B cell (primary cell): ENCODE measurements around the gene KRT33A. TPM values are rescaled to one million over a fixed set of nuclear protein-coding genes. Genes with fewer than 3 reads are reported as not detected.

Experiments used
- ATAC-seq: fragments of 200-7000 bp; cut with Tn5 transposase; one replicate; pipeline ENCODE4 v1.10.0; 2021; ENCODE audit warnings: low read depth, mild to moderate bottlenecking, moderate number of reproducible peaks, moderate library complexity
- CTCF ChIA-PET: fragments of 350-600 bp; sonication (Branson Sonifier 250); formaldehyde crosslinking; loops from one replicate; lab custom pipeline; 2021; ENCODE audit warnings: antibody characterized with exemption, inconsistent platforms; lab: Charles Lee
- POLR2A ChIA-PET: fragments of 350-600 bp; sonication (Branson Sonifier 250); formaldehyde crosslinking; loops from one replicate; lab custom pipeline; 2021; ENCODE audit warnings: antibody characterized with exemption; lab: Charles Lee
- DNase-seq: peaks from one replicate; pipeline ENCODE4 v3.0.0; 2013
- H2AFZ ChIP-seq: 2 replicates; pipeline ENCODE4 v1.6.1; 2012; ENCODE audit warnings: mild to moderate bottlenecking, low read depth, low read length; ENCODE audit not compliant: insufficient read depth, poor library complexity, severe bottlenecking
- H3K27ac ChIP-seq, 2 donors: 1 replicate in 1 of 2; 2 replicates in 1 of 2; pipeline ENCODE4 v1.5.1; 2012 to 2013; ENCODE audit warnings: low read length in 2 of 2, mild to moderate bottlenecking in 2 of 2, moderate library complexity in 1 of 2
- H3K27me3 ChIP-seq, 4 experiments: fragments of 200-600 bp in 1 of 4; sonication (generic) in 1 of 4; replicated peaks in 1 of 4; 1 replicate in 2 of 4; 2 replicates in 2 of 4; pipeline versions ENCODE4 v1.6.1 to v1.7.0; 2013 to 2016; ENCODE audit warnings: low read length in 3 of 4, mild to moderate bottlenecking in 2 of 4, mixed read lengths in 1 of 4, moderate library complexity in 1 of 4; ENCODE audit not compliant: insufficient read depth in 4 of 4, control insufficient read depth in 3 of 4; ENCODE audit errors: control extremely low read depth in 1 of 4
- H3K36me3 ChIP-seq, 2 experiments: replicated peaks in 1 of 2; 1 replicate in 1 of 2; 2 replicates in 1 of 2; pipeline versions ENCODE4 v1.6.1 to v1.7.1; 2013; ENCODE audit warnings: low read length in 1 of 2; ENCODE audit not compliant: insufficient read depth in 2 of 2, control insufficient read depth in 1 of 2; ENCODE audit errors: control extremely low read depth in 1 of 2, extremely low read depth in 1 of 2
- H3K4me1 ChIP-seq, 2 donors: fragments of 200-600 bp in 1 of 2; sonication (generic) in 1 of 2; 1 replicate in 1 of 2; 2 replicates in 1 of 2; pipeline versions ENCODE4 v1.5.1 to v1.6.1; 2013 to 2017; ENCODE audit warnings: low read length in 2 of 2; ENCODE audit not compliant: control insufficient read depth in 2 of 2, insufficient read depth in 2 of 2
- H3K4me2 ChIP-seq: replicated peaks from 2 replicates; pipeline ENCODE3; 2012; ENCODE audit warnings: mild to moderate bottlenecking, low read depth, low read length; ENCODE audit not compliant: poor library complexity, severe bottlenecking
- H3K4me3 ChIP-seq, 5 experiments: fragments of 200-600 bp in 1 of 5; sonication (generic) in 1 of 5; 1 replicate in 3 of 5; 2 replicates in 2 of 5; pipeline versions ENCODE4 v1.5.1 to v1.7.0; 2011 to 2016; ENCODE audit warnings: low read length in 4 of 5, mild to moderate bottlenecking in 4 of 5, low read depth in 2 of 5, control low read depth in 1 of 5, moderate library complexity in 1 of 5; ENCODE audit not compliant: insufficient read depth in 1 of 5; ENCODE audit errors: control extremely low read depth in 1 of 5, extremely low read depth in 1 of 5
- H3K79me2 ChIP-seq: fragments of 200-600 bp; sonication (generic); one replicate; pipeline ENCODE4 v1.6.0; 2016; ENCODE audit warnings: low read length; ENCODE audit not compliant: control insufficient read depth, insufficient read depth
- H3K9ac ChIP-seq: fragments of 200-600 bp; sonication (generic); 2 replicates; pipeline ENCODE4 v1.6.1; 2017; ENCODE audit warnings: mild to moderate bottlenecking, low read length, moderate library complexity
- H3K9me3 ChIP-seq, 3 donors: one replicate each; pipeline versions ENCODE4 v1.6.1 to v1.7.1; 2013; ENCODE audit warnings: low read length in 2 of 3; ENCODE audit not compliant: control insufficient read depth in 2 of 3, insufficient read depth in 1 of 3; ENCODE audit errors: control extremely low read depth in 1 of 3
- H4K20me1 ChIP-seq: 2 replicates; pipeline ENCODE4 v1.6.0; 2012; ENCODE audit warnings: mild to moderate bottlenecking, low read length; ENCODE audit not compliant: insufficient read depth, control insufficient read depth, poor library complexity, severe bottlenecking
- H3K27ac Mint-ChIP-seq: one replicate; pipeline ENCODE4 v1.8.0; 2021; ENCODE audit warnings: mixed read lengths
- H3K27me3 Mint-ChIP-seq: one replicate; pipeline ENCODE4 v1.8.0; 2021; ENCODE audit warnings: mixed read lengths
- H3K4me1 Mint-ChIP-seq: one replicate; pipeline ENCODE4 v1.8.0; 2021; ENCODE audit warnings: mixed read lengths
- H3K4me3 Mint-ChIP-seq: one replicate; pipeline ENCODE4 v1.8.0; 2021; ENCODE audit warnings: mixed read lengths
- H3K9me3 Mint-ChIP-seq: one replicate; pipeline ENCODE4 v1.8.0; 2022; ENCODE audit warnings: mixed read lengths; ENCODE audit not compliant: insufficient read depth
- CTCF ChIP-seq: fragments of 200-600 bp; IDR thresholded peaks from one replicate; pipeline ENCODE4 v1.8.0; 2022; ENCODE audit warnings: antibody characterized with exemption, mild to moderate bottlenecking
- EZH2 ChIP-seq: IDR thresholded peaks from 2 replicates; pipeline ENCODE4 v1.6.1; 2012; ENCODE audit warnings: borderline replicate concordance, low read depth, mild to moderate bottlenecking, moderate library complexity, low read length; ENCODE audit not compliant: insufficient read depth, poor library complexity, severe bottlenecking
- WGBS: methylation state at CpG from one replicate; pipeline ENCODE4 v1.1.5; 2013; ENCODE audit warnings: missing lambda C conversion rate; ENCODE audit not compliant: insufficient coverage; 5-methylcytosine and 5-hydroxymethylcytosine counted together
- intact Hi-C: fragments of 100-400 bp; cut with micrococcal nuclease; formaldehyde crosslinking; loops from one replicate; pipeline ENCODE4 v1.10.0; 2022
- polyA plus RNA-seq: library from polyadenylated mRNA; depleted of rRNA; stranded (reverse); fragments of >200 nt; gene quantifications from 2 replicates; pipeline ENCODE4 v1.2.3, GENCODE V29; 2012
- total RNA-seq, 2 donors: library from RNA; stranded (reverse); fragments of 120-200 nt in 1 of 2; gene quantifications; 1 replicate in 1 of 2; 2 replicates in 1 of 2; pipeline versions ENCODE4 v1.2.3 to v1.2.4, GENCODE V29; 2013 to 2022

KRT33A gene
- total and polyA plus RNA-seq, 2 donors (not counting 1 experiment from before 2014, with no cell fraction given): not detected

DNA sequence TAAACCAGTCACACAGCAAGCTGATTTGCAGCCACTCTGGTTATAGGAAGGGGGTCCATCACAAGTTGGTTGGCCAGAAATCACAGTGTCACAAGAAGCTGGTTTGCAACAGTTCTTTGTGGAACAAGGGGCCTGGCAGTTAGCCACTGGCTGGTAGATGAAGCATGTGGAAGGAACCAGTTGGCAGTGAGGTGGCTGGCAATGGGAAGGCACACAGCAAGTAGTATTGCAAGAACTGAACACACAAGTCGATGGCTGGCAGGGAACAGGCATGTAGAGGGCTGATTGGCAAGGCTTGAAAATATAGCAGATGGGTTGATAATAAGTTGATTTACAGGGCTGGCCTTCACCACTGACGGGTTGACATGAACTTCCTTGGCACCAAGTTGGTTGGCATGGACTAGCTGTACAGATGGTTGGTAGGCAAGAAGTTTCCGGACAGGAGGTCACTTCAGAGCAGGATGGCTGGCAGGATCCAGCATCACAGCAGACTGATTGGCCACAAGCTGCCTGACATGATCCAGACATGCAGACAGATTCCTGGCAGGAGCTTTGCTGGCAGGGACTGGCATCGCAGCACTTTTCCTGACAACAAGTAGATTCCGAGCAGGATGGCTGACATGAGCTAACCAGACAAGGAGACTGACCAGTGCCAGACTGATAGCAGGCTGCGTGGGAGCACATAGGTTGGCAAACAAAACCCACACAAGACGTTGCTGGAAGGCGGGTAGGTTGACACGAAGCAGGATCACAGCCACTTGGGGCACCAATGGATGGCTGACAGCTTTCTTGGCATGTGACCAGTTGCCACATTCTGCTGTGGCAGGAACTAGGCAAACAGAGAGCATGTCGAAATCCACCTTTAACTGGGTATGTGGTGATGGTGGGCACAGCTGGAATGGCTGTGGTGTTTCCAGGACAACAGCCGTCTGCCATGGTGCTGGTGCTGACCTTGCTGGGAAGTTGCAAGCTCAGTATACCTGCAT, 48.4 kb downstream of the KRT33A start, which contains the start of gene KRTAP29-1:
KRTAP29-1 (minus strand) TSS at position 936 of the 986 bp plus-strand sequence; CDS start at position 936, 0 bp downstream.
- H4K20me1 ChIP-seq: no peaks in the 10 kb centered on the region
- Mint-ChIP-seq H3K4me1 (peaks cover 17% of the 10 kb centered on the region), H3K4me3 (no peak within 1 kb of the TSS), H3K27ac (no peak within 1 kb of the TSS), H3K27me3 (peaks cover 10% of the 10 kb centered on the region), H3K9me3 (peaks cover 2% of the 10 kb centered on the region)
- H3K79me2 ChIP-seq: no peaks in the 10 kb centered on the region
- TF ChIP-seq EZH2 (no peak), CTCF (no peak)
- H3K9ac ChIP-seq: no peak within 1 kb of the TSS
- intact Hi-C loops: no loop called here
- H3K27ac ChIP-seq: no peak within 1 kb of the TSS
- ChIA-PET POLR2A (no interaction called here), CTCF (interaction anchor here (1.4 kb wide), 1 partner anchor 12 kb away, joined by 4 read pairs; no protein-coding TSS in a partner anchor)
- no peak for DNase-seq
- no peak for ATAC-seq
- no peaks in the 10 kb centered on the region for H3K36me3 ChIP-seq
- 83% methylated on average over 11 of the region's 11 CpGs for WGBS
- H3K4me2 ChIP-seq: no peak within 1 kb of the TSS
- no peaks in the 10 kb centered on the region for H3K9me3 ChIP-seq
- no peak within 1 kb of the TSS for H3K4me3 ChIP-seq
- H3K27me3 ChIP-seq: no peaks in the 10 kb centered on the region
- H2AFZ ChIP-seq: no peak within 1 kb of the TSS
- peaks cover 11 to 12% of the 10 kb centered on the region in 2 donors for H3K4me1 ChIP-seq
